Cerebellar cortex (tissue), 1 donor: ENCODE data around the gene KNDC1.
A peak's percentile ranks its signal among the peaks of the same experiment; 100 is the strongest.
"Not testable (repeated sequence)": the region's sequence is repeated elsewhere in the genome, so short reads cannot be mapped to it uniquely, and the experiment has no call there.

Source experiments
- DNase-seq: peaks from one replicate; pipeline ENCODE4 v3.0.0-alpha.2; 2015; ENCODE audit warnings: low spot score

The KNDC1 gene

GRCh38 chr10:133141958-133142340 is 18.1 kb upstream of the KNDC1 start:
- no peak for DNase-seq

- DNase-seq = no peak
Observed at GRCh38 chr10:133142523-133143199, 17.4 kb upstream of the KNDC1 start.

GRCh38 chr10:133143200-133143533 is 16.9 kb upstream of the KNDC1 start:
- no peak for DNase-seq

GRCh38 chr10:133143546-133143945 is 16.5 kb upstream of the KNDC1 start:
- DNase-seq = no peak

GRCh38 chr10:133144771-133145170 is 15.2 kb upstream of the KNDC1 start:
- DNase-seq = no peak

- no peak for DNase-seq
Observed at GRCh38 chr10:133150226-133150625, 9.8 kb upstream of the KNDC1 start.

- no peak for DNase-seq
Observed at GRCh38 chr10:133150656-133151055, 9.4 kb upstream of the KNDC1 start.

GRCh38 chr10:133151071-133151470 is 8.9 kb upstream of the KNDC1 start:
- not testable (repeated sequence) for DNase-seq

GRCh38 chr10:133151543-133151972 is 8.5 kb upstream of the KNDC1 start:
- DNase-seq = no peak

- DNase-seq = no peak
Observed at GRCh38 chr10:133154411-133154810, 5.6 kb upstream of the KNDC1 start.

- DNase-seq = no peak
Observed at GRCh38 chr10:133154996-133155778, 4.8 kb upstream of the KNDC1 start.

GRCh38 chr10:133156674-133157579 is 3.1 kb upstream of the KNDC1 start:
- no peak for DNase-seq

GRCh38 chr10:133157662-133158436 is 2.2 kb upstream of the KNDC1 start:
- no peak for DNase-seq

GRCh38 chr10:133158437-133158755 is 1.6 kb upstream of the KNDC1 start:
- no peak for DNase-seq

GRCh38 chr10:133158756-133159610 is 1.0 kb upstream of the KNDC1 start:
- DNase-seq = no peak

- no peak for DNase-seq
Observed at GRCh38 chr10:133159611-133159949, 439 bp upstream of the KNDC1 start.

GRCh38 chr10:133160826-133161471 is 930 bp downstream of the KNDC1 start:
- DNase-seq = peak; percentile 44

- DNase-seq = peak; percentile 46
Observed at GRCh38 chr10:133161486-133162109, 1.6 kb downstream of the KNDC1 start.

- DNase-seq = peak; percentile 86
Observed at GRCh38 chr10:133162178-133162909, 2.3 kb downstream of the KNDC1 start.
